ENCODE data around the gene FYN.

GRCh38 chr6:111673937-111674336 lies 199.3 kb downstream of the FYN start:
- TF ChIP-seq HDGF (IDR thresholded peaks at IDR 0.05; ENCODE audit: borderline replicate concordance) (no peak), FOXK2 (IDR thresholded peaks at IDR 0.05) (no peak), SP1 (IDR thresholded peaks at IDR 0.05) (no peak), ZNF384 (IDR thresholded peaks at IDR 0.05) (no peak), NFRKB (IDR thresholded peaks at IDR 0.05) (no peak), BHLHE40 (IDR thresholded peaks at IDR 0.05; ENCODE audit: borderline replicate concordance) (no peak), FOXA1 (IDR thresholded peaks at IDR 0.05) (no peak), TARDBP (IDR thresholded peaks at IDR 0.05) (no peak)
